GM15510 (cell line): Measurements from ENCODE around the gene GALR2.

ENCODE experiments used
- POLR2A ChIP-seq: IDR thresholded peaks from 3 replicates; pipeline ENCODE4 v1.6.1; 2011; ENCODE audit warnings: borderline replicate concordance; ENCODE audit not compliant: insufficient read length; ENCODE audit errors: extremely low read depth

The GALR2 gene

GRCh38 chr17:76125391-76125675, 50.8 kb downstream of the GALR2 start:
- no peak for TF ChIP-seq POLR2A

- no peak for TF ChIP-seq POLR2A
These were observed 51.3 kb downstream of the GALR2 start for GRCh38 chr17:76125922-76126321.
